ENCODE data around the gene FAM53B. TPM values are rescaled to one million over a fixed set of nuclear protein-coding genes. Genes with fewer than 3 reads are reported as not detected.

The FAM53B gene
- total RNA-seq, 2 experiments from 2014 or later: 56.6 to 58.5 TPM

DNA sequence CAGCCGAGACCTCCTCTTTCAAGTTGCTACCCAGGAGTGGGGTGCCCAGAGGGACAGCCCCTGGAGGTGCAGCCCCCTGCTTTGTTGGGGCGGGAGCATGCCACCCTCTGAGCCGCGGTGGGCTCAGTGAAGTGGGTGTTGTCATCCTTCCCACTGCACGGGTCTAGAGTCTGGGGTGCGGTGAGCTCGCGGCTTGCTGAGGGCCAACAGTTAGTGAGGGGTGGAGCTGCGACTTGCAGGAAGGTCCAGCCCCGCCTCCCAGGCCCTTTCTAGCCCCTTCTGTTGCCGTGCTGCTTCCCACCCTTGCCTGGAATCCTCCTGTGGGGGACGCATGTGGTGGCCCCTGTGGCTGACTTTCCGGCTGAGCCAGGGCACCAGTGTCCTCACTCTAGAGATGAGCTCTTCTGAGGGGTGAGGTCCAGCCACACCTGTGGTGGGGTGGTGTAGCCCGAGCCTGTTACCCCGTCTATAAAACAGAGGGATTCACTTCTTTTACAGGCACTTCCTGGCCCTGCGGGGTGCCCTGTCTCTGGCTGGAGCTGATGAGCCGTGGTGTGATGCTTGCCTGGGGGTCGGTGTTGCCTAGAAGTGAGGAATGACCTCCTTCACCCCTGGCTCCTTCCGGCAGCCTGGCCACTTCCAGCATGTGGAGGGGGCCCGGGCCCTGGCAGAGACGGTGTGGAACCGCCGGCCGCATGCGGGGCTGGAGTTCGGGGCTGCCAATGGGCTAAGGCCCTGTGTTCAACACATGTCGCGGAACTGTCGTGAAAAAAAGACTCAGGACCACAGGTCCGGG lies 127.9 kb downstream of the FAM53B start:
- H3K4me2 ChIP-seq (ENCODE audit: low read length): no peak overlapping the region
- intact Hi-C loops (cut with micrococcal nuclease; ENCODE audit: unreplicated experiment): no loop called here
- no peaks in the 10 kb centered on the region for H3K9me3 ChIP-seq (ENCODE audit: low read length)
- DNase-seq (ENCODE audit: low spot score): no peak
- BruUV-seq (replicated peaks): no TSS peak
- TF ChIP-seq, protein P1, sequence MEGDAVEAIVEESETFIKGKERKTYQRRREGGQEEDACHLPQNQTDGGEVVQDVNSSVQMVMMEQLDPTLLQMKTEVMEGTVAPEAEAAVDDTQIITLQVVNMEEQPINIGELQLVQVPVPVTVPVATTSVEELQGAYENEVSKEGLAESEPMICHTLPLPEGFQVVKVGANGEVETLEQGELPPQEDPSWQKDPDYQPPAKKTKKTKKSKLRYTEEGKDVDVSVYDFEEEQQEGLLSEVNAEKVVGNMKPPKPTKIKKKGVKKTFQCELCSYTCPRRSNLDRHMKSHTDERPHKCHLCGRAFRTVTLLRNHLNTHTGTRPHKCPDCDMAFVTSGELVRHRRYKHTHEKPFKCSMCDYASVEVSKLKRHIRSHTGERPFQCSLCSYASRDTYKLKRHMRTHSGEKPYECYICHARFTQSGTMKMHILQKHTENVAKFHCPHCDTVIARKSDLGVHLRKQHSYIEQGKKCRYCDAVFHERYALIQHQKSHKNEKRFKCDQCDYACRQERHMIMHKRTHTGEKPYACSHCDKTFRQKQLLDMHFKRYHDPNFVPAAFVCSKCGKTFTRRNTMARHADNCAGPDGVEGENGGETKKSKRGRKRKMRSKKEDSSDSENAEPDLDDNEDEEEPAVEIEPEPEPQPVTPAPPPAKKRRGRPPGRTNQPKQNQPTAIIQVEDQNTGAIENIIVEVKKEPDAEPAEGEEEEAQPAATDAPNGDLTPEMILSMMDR (conservative IDR thresholded peaks at IDR 0.05; ENCODE audit: low read length): no peak
- TF ChIP-seq EZH2phosphoT487 (IDR thresholded peaks at IDR 0.05; ENCODE audit: borderline replicate concordance, low read depth, low read length): no peak
- H2AFZ ChIP-seq (ENCODE audit: low read length): no peak overlapping the region
- peaks cover 34% of the 10 kb centered on the region; the same call in 1 of the 2 replicates for H3K36me3 ChIP-seq (ENCODE audit: insufficient read depth, low read length)
- H3K79me2 ChIP-seq (ENCODE audit: insufficient read depth, low read depth, low read length): no peaks in the 10 kb centered on the region
- no peaks in the 10 kb centered on the region; the same call in 1 of the 2 replicates for H4K20me1 ChIP-seq (ENCODE audit: insufficient read depth, low read length)
- POLR2A ChIA-PET: no interaction called here
- H3K9me2 ChIP-seq (ENCODE audit: insufficient read depth, low read length): no peaks in the 10 kb centered on the region
- CTCF ChIA-PET (ENCODE audit: unreplicated experiment): no interaction called here
- no peak overlapping the region for H3K27ac ChIP-seq (ENCODE audit: low read depth, low read length, poor library complexity, severe bottlenecking)
- H3K4me1 ChIP-seq (ENCODE audit: insufficient read depth, low read length, poor library complexity, severe bottlenecking): peaks cover 59% of the 10 kb centered on the region
- no peak overlapping the region for H3K4me3 ChIP-seq (ENCODE audit: low read depth, low read length, poor library complexity, severe bottlenecking)

DNA sequence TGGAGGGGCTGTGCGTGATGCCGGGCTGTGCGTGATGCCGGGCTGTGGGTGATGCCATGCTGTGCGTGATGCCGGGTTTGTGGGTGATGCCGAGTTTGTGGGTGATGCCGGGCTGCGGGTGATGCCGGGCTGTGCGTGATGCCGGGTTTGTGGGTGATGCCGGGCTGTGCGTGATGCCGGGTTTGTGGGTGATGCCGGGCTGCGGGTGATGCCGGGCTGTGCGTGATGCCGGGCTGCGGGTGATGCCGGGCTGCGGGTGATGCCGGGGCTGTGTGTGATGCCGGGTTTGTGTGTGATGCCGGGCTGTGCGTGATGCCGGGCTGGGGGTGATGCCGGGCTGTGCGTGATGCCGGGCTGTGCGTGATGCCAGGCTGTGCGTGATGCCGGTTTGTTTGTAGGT lies 128.9 kb downstream of the FAM53B start:
- H3K4me1 ChIP-seq (ENCODE audit: insufficient read depth, low read length, poor library complexity, severe bottlenecking): peaks cover 53% of the 10 kb centered on the region
- H2AFZ ChIP-seq (ENCODE audit: low read length): no peak overlapping the region
- H3K79me2 ChIP-seq (ENCODE audit: insufficient read depth, low read depth, low read length): no peaks in the 10 kb centered on the region
- no peaks in the 10 kb centered on the region; the same call in 1 of the 2 replicates for H4K20me1 ChIP-seq (ENCODE audit: insufficient read depth, low read length)
- no peak for DNase-seq (ENCODE audit: low spot score)
- H3K9me2 ChIP-seq (ENCODE audit: insufficient read depth, low read length): no peaks in the 10 kb centered on the region
- ChIA-PET CTCF (ENCODE audit: unreplicated experiment) (no interaction called here), POLR2A (no interaction called here)
- H3K4me3 ChIP-seq (ENCODE audit: low read depth, low read length, poor library complexity, severe bottlenecking): no peak overlapping the region
- H3K27ac ChIP-seq (ENCODE audit: low read depth, low read length, poor library complexity, severe bottlenecking): no peak overlapping the region
- H3K4me2 ChIP-seq (ENCODE audit: low read length): no peak overlapping the region
- TF ChIP-seq, protein P1 (conservative IDR thresholded peaks at IDR 0.05; ENCODE audit: low read length): no peak
- no peaks in the 10 kb centered on the region for H3K9me3 ChIP-seq (ENCODE audit: low read length)
- BruUV-seq (replicated peaks): no TSS peak
- H3K36me3 ChIP-seq (ENCODE audit: insufficient read depth, low read length): peaks cover 26% of the 10 kb centered on the region; the same call in 1 of the 2 replicates
- intact Hi-C loops (cut with micrococcal nuclease; ENCODE audit: unreplicated experiment): no loop called here

DNA sequence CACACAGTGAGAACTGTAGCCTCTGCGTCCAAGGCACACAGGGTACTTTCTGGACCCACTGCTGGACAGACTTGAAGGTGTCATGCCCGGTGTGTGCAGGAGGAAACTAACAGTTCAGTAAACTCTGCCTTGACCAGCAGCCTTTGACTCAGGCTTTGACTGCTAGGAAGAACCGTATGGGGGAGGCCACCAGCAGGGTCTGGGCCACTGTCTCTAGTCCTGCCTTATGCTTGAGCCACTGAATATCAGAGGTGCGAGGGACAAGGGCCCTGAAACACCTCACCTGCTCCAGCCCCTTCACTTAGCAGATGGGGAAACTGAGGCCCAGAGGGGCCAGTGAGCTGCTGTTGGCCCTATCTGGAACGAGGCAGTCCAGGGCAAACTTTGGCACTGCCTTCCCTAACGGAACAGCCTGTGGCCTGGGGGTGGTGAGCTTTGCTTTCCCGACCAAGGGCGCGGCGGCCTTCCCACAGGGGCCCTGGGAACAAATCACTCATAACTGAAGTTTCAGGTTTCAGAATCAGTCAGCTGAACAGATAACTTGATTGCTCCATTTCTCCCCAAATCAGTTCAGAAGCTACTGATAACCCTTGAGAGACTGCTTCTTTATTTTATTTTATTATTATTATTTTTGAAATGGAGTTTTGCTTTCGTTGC lies 130.0 kb downstream of the FAM53B start:
- H3K4me3 ChIP-seq (ENCODE audit: low read depth, low read length, poor library complexity, severe bottlenecking): no peak overlapping the region
- no peak overlapping the region for H3K4me2 ChIP-seq (ENCODE audit: low read length)
- TF ChIP-seq EZH2phosphoT487 (IDR thresholded peaks at IDR 0.05; ENCODE audit: borderline replicate concordance, low read depth, low read length): no peak
- TF ChIP-seq, protein P1 (conservative IDR thresholded peaks at IDR 0.05; ENCODE audit: low read length): no peak
- peaks cover 26% of the 10 kb centered on the region; the same call in 1 of the 2 replicates for H3K36me3 ChIP-seq (ENCODE audit: insufficient read depth, low read length)
- H4K20me1 ChIP-seq (ENCODE audit: insufficient read depth, low read length): no peaks in the 10 kb centered on the region; the same call in 1 of the 2 replicates
- DNase-seq (ENCODE audit: low spot score): no peak
- no peak overlapping the region for H3K27ac ChIP-seq (ENCODE audit: low read depth, low read length, poor library complexity, severe bottlenecking)
- POLR2A ChIA-PET: interaction anchor here (0.8 kb wide), 1 partner anchor 10 kb away, joined by 3 read pairs; no protein-coding TSS in a partner anchor
- no peaks in the 10 kb centered on the region for H3K79me2 ChIP-seq (ENCODE audit: insufficient read depth, low read depth, low read length)
- intact Hi-C loops (cut with micrococcal nuclease; ENCODE audit: unreplicated experiment): no loop called here
- H3K9me3 ChIP-seq (ENCODE audit: low read length): no peaks in the 10 kb centered on the region
- CTCF ChIA-PET (ENCODE audit: unreplicated experiment): no interaction called here
- no peak overlapping the region for H2AFZ ChIP-seq (ENCODE audit: low read length)
- H3K9me2 ChIP-seq (ENCODE audit: insufficient read depth, low read length): no peaks in the 10 kb centered on the region
- no TSS peak for BruUV-seq (replicated peaks)
- H3K4me1 ChIP-seq (ENCODE audit: insufficient read depth, low read length, poor library complexity, severe bottlenecking): peaks cover 42% of the 10 kb centered on the region
